HG03439 (cell line): ENCODE results near the gene JMJD1C.
A peak's percentile ranks its signal among the peaks of the same experiment; 100 is the strongest.

Source experiments
- ATAC-seq: cut with Tn5 transposase; IDR thresholded peaks from one replicate; pipeline ENCODE4 v1.9.1; 2021; ENCODE audit warnings: mild to moderate bottlenecking, moderate library complexity; ENCODE audit not compliant: unreplicated experiment

JMJD1C gene

DNA sequence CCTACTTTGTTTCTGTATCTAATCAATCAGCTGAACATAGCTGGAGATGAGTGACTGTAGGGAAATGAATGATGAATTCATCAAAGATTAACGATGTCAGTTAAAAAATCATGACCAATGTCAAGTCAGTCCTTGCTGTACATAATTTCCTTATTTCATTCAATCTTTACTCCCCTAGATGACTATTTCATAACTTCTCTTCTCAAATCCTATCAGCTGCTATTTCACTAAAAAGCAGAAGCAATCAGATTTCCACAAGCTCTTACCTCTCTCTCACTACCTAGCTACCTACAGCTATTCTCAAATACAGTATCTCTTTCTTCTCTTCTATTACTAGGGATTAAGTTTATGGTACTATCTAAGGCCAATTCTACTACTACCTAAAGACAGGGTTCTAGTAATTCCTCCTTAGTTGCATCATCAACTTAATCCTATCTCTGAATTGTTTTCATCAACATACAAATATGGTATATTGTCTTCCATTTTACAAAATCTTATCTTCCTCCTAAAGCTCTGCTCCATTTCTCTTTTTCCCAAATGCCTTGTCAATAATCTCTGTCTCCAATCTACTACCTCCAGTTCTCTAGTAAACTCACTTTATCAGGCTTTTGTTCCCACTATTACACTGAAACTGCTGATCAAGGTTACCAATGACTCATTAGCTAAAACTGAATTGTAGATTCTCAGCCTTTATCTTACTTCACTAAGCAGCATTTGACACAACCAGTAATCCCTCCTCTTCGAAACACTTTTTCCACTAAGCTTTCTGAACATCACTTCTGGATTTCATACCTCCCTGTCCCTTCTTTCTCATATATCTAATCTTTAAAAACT is 28.4 kb downstream of the JMJD1C start:
- no peak for ATAC-seq

DNA sequence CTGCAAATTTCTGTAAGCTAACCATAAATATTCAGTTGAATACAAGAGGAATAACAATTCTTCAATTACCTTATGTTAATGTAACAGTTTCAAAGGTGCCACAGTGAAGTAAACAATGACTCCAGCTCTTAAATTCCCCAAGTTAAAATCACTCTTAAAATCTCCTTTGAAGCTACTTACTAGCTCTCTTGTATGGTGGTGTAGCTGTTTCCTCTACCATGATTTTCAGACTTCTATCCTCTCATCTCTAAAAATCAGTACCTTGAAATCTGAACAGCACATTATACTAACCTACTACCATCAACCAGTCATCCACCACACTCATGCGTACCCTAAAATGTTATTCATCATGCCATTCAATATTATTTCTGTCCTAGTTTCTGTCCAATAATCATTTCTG is 29.6 kb downstream of the JMJD1C start:
- no peak for ATAC-seq

DNA sequence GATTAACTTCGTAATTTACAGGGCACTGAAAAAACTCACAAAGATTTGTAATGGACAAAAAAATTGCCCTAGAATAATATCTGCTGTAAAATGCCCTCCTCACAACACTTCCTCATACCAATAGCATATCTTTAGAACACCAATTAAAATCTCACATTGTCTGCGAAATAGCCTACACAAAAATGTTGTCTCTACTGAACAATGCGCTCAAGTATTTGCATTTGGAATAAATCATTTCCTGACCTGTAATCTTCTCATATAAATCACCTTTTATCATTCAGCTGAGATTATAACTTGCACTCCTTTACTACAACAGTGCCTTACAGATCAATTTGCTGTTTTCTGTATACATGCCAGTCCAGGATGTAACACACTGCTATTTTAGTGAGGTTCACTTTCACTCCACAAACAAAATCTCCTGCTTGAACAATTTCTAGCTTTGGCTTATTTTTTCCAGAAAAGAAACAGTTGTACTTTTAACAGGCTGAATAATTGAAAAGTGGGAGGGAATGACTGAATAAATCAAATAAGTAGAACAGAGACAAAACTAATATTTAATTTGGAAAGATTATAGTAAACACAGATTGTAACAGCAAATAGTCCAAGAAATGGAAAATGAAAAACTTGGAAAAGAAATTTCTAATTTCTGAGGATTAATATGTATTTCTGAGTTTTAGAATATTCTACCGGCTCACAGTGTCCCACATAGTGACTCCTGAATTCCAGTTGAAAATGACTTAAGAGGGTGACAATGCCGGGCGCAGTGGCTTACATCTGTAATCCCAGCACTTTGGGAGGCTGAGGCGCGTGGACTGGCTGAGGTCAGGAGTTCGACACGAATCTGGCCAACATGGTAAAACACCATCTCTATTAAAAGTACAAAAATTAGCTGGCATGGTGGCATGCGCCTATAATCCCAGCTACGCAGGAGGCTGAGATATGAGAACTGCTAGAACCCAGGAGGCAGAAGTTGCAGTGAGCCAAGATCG is 30.6 kb downstream of the JMJD1C start:
- ATAC-seq = no peak

DNA sequence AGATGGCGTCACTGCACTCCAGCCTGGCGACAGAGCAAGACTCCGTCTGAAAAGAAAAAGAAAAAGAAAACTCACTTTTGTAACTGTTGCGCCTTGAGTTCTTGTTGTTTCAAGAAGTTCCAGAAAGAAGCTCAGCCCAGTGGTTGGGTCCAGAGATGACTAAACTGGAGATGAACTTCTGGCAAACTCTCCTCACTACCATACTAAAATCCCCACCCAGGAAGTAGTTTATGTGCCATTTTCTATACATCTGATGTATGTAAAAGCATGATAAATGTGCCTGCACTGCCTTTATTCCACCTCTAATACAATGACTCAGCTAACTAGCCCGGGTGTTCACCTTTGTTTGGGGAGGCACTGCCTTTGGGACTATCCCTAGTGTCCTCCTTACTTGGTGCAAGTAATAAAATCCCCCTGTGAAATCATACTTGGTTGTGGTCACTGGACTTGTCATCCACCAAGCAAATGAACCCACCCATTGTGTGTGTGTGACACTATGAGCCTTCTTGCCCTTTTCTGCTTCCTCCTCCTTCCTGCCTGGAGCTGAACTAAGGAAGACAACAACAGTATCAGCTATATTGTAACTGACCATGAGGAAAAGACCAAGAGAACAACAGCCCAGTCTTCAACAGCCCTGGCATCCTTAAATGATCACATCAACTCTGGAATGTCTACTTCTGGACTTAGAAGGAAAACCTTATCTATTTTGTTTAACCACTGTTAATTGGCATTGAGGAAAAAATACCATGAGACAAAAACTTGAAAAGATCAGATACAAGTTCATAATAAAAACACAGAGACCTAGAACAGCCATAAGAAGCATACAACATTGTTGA is 33.6 kb downstream of the JMJD1C start:
- no peak for ATAC-seq

DNA sequence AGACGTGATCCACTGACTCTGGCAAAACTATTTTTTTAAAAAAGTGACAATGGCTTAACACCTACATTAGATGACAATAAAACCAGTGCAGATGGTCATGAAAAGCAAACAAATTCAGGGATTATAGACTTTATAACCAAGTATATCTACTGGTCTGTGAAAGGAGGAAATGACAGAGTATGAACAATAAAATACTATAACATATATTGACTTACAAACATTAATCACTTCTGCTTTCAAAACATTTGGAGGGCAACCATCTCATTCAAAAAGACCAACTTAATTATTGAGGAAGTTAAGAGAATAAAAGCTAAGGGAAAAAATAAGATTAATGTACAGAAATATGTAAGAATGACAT is 34.8 kb downstream of the JMJD1C start:
- no peak for ATAC-seq

DNA sequence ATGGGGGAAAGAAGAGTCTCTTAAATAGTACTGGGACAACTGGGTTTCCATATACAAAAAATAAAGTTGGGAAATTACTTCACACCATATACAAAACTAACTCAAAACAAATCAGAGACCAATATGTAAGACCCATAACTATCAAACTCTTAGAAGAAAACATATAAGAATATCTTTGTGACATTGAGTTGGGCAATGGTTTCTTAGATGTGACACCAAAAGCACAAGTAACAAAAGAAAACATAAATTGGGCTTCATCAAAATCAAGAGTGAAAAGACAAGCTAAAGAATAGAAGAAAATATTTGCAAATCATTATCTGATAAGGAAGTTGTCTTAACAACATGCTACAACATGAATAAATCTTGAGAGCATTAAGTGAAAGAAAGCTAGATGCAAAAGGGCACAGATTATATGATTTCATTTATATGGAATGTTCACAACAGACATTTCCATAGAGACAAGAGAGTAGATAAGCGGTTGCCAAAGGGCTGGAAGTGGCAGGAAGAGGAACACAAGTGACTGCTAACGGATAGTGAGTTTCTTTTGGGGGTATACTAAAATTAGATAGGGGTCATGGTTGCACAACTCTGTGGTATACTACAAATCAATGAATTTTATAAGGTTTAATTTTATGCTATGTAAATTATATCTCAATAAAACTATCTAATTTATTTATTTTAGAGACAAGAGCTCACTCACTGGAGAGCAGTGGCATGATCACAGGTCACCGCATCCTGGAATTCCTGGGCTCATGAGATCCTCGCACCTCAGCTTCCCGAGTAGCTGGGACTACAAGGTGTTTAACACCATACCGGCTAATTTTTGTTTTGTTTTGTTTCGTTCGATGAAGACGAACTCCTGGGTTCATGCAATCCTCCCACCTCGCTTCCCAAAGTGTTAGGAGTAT is 35.4 kb downstream of the JMJD1C start:
- no peak for ATAC-seq

DNA sequence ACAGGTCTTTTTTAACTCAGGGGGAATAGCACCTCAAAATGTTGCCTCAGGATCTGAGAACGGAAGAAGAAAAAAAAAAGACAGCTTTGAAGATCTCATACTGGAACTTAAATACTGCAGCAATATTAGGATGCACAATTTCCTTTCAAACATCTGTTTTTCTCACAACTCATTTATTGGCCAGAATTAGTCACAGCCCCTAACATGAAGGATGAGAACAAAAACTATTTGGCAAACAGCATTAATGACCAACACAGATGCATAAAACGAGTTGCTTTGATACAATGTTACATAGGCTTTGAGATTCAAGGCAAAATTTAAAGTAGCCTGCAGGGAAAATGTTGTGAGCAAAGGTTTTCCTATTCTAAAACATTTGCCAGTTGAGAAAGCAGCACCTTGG is 36.5 kb downstream of the JMJD1C start:
- ATAC-seq = no peak

DNA sequence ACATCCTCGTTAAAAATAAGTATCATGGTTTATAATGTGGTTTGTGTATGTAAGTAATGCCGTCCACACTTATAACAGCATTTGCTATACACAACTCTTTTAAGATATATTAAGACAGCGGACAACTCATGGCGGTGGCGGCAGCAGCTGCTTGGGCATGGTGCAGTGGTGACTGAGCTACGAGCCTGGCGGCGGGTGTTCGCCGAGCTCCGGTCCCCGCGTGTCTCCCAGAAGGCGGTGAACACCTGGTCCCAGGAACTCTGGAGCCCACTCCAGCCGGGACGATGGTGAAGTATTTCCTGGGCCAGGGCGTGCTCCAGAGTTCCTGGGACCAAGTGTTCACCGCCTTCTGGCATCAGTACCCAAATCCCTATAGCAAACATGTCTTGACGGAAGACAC is 38.8 kb downstream of the JMJD1C start:
- ATAC-seq = no peak

DNA sequence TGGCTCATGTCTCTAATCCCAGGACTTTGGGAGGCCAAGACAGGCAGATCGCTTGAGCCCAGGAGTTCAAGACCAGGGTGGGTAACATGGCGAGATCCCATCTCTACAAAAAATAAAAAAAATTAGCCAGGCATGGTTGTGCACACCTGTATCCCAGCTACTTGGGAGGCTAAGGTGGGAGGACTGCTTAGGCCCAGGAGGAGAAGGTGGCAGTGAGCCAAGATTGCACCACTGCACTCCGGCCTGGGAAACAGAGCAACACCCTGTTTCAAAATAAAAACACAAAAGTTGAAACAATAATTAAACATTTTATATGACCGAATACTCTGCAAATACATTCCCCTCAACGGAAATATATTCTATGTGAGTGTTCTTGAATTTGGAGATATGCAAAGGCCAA is 40.3 kb downstream of the JMJD1C start:
- no peak for ATAC-seq

DNA sequence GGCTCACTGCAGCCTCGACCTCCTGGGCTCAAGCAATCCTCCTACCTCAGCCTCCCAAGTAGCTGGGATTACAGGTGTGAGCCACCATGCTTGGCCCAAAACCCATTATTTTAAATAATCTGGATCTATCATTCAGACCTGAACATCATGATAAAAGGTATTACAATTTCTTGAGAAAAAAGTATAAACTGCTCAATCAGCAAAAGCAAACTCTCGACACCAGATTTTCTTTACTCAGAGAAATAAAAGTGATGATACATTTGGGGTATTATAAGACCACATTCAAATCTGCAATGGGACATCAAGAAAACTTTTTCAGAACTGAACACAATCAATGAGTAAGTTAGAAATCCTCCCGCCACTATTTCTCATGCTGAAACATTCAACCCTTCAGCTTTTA is 41.2 kb downstream of the JMJD1C start:
- ATAC-seq = no peak

DNA sequence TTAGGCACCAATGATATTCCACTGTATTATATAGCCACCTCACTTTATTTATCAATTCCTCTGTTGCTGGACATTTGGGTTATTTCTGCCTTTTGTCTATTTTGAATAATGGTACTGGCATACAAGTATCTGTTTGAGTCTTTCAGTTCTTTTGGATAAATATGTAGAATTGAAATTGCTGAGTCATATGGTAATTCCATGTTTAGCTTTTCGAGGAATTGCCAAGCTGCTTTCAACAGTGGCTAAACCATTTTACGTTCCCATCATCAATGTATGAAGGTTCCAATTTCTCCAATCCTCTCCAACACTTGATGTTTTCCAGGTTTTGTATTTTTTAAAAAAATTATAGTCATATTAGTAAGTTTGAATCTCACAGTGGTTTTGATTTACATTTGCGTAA is 42.3 kb downstream of the JMJD1C start:
- ATAC-seq = no peak

DNA sequence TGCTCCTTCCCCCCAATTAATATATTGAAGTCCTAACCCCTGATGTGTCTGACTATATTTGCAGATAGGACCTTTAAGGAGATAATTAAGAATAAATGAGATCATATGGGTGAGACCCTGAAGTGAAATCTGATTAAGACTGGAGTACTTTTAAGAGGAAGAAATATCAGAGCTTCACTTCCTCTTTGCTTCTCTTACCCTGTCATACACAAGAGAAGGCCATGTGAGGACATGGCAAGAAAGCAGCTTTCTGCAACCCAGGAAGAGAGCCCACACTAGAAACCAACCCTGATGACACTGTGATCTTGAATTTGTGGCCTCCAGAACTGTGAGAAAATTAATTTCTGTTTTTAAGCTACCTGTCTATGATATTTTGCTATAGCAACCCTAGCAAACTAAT is 44.2 kb downstream of the JMJD1C start:
- peak; percentile 87 for ATAC-seq

DNA sequence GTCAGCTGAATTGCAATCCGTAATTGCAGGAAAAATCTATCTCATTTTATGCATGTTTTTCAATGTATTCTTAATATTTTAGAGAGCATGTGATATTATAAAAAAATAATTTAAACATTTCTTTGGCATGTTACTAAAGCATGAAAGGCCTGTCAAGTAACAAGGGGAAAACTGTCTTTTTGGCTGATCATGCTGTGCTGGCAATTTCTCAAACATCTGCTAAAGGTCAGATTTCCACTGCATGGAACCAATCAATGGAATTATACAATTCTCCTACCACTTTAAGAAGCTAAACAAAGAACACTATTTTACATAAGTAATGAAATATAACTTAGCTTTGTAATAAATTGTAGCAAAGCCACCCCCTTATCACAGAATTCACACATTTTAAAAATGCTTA is 49.4 kb downstream of the JMJD1C start:
- no peak for ATAC-seq

DNA sequence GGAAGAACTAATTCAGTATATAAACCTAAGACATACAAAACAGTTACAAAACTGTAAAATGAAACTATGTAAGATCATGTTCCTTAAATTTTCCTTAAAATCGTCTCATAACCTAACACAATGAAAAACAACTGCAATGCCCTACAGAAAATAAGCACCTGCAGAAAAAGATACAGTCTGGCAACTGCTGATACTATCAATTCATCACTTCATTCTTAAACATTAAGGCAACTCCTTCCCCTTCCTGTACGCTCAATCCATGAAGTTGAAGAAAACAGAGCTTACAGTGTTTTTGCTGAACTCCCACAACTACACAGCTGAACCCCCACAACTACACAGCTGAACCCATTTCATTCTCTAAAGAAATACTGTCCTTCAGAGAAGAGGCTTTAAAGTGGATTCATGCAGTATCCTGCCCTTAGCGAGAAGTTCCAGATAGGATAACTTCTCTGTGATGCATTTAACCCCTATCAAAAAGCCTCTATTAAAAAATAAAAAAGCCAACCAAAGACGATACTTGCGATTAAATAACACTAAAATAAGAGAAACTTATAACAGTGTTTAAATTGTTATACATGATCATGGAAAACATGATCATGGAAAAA is 50.0 kb downstream of the JMJD1C start:
- no peak for ATAC-seq

DNA sequence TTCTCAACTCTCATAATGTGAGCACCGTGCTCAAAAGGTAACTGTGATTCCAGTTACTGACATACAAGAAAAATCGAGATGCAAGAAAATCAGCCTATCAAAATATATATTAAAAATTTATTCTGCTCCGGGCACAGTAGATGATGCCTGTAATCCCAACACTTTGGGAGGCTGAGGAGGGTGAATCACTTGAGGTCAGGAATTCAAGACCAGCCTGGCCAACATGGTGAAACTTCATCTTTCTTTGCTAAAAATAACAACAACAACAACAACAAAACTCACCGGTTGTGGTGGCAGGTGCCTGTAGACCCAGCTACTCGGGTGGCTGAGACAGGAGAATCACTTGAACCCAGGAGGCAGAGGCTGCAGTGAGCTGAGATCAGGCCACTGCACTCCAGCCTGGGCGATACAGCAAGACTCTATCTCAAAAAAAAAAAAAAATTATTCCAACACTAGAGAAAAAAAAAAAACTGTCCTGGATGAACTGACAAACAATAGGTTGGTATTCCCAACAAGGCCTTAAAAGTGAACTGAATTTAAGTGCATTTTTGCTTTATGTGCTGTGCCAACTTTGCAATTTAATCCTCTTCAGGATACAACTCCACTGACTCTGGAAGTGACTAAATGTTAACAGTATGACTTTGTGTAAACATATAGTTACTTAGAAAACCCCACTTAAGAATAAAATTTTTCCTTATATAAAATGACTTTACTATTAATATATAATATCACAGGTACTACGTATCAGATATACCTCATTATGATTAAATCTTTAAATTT is 51.1 kb downstream of the JMJD1C start:
- no peak for ATAC-seq

DNA sequence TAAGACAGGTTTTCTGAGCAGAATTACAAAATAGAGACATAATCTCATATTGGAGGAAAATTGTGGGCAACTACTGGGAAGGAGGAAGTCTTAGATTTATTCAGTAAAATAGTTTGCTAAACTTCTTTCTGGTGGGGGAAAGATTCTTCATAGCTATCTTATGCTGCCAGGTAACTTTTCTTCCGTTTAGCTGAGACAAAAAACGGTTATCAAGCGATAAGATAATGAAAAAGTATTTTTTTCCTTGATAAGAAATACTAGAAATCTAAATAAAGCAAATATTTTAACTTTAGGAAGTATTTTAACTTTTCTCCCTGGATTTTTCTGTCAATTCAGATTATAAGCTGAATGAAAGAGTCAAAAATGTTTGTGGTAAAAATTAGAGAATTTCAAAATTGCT is 52.3 kb downstream of the JMJD1C start:
- no peak for ATAC-seq

DNA sequence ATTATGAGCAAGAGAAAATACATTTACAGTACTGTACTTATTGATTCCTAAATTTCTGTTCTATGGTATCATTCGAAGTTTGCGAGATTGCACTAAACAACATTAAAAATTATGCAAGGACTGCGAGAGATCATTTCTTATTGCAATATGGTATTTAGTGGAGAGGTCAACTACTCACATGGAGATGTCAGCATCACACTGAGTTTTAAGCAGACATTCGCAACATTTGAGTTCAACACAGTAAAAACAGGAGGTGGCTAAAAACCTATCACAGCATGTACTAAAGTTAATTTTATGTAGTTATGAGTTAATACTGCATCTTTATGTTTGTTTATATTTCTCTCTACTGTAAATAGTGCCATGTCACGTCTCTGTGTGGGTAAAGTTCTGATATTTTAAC is 53.5 kb downstream of the JMJD1C start:
- ATAC-seq = no peak

DNA sequence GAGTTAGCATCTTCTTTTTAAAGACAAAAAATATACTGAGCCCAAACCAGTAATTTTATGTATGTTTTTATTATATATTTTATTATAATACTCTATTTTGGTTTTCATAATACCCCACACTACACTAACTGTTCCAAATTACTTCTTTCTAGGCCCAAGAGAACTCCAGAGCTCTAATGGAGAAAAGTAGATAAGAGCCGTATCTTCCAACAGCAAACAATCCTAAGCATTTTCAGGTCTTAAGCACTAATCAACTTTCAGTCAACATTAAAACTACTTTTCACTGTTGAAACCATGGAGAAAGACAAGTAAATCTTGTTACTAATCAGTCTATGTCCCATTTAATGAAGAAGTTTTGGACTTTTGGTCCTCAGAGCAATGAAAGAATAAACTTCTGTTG is 55.1 kb downstream of the JMJD1C start:
- ATAC-seq = no peak

DNA sequence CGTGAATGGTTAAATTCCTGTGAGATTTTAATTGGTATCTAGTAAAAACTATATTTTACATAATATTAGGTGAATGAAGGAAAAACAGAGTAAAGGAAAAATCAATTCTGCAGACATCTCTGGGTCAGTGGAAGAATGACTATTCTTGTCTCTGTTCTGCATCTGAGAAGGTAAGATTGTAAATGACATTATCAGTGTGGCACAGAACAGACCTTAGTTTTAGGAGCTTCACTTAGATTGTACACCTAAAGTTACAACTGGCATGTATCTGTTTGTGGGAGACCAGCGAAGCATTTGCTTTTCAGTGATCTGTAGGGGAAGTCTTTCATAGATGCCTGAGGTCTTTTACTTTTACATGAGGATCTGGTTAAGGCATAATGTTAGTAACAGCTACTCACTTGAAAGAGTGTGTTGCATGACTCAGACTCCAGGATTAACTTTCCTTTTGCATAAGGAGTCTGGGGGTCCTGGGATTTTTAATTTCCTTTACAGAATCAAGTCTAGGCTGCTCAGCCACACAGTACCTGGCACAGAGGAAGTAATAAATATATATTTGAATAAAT is 56.2 kb downstream of the JMJD1C start:
- no peak for ATAC-seq
